Ishikawa (cell line): ENCODE results near the gene OR2M5.

Experiments used
- CEBPB ChIP-seq: IDR thresholded peaks from 2 replicates; pipeline ENCODE4 v1.6.1; 2012
- CREB1 ChIP-seq: IDR thresholded peaks from 2 replicates; pipeline ENCODE4 v1.6.1; 2012; ENCODE audit warnings: low read depth
- EGR1 ChIP-seq: IDR thresholded peaks from 2 replicates; pipeline ENCODE4 v1.6.1; 2012
- EP300 ChIP-seq: IDR thresholded peaks from 2 replicates; pipeline ENCODE4 v1.6.1; 2012; ENCODE audit warnings: borderline replicate concordance
- FOXM1 ChIP-seq: IDR thresholded peaks from 2 replicates; pipeline ENCODE4 v1.6.1; 2012; ENCODE audit warnings: low read depth, borderline replicate concordance
- NFIC ChIP-seq: IDR thresholded peaks from 2 replicates; pipeline ENCODE4 v1.6.1; 2012
- RAD21 ChIP-seq: IDR thresholded peaks from 2 replicates; pipeline ENCODE4 v1.6.1; 2012; ENCODE audit warnings: low read depth
- TAF1 ChIP-seq: IDR thresholded peaks from 2 replicates; pipeline ENCODE4 v1.6.1; 2012; ENCODE audit warnings: low read depth, mild to moderate bottlenecking
- TCF12 ChIP-seq: IDR thresholded peaks from 2 replicates; pipeline ENCODE4 v1.6.1; 2012; ENCODE audit warnings: low read depth
- TEAD4 ChIP-seq: IDR thresholded peaks from 2 replicates; pipeline ENCODE4 v1.6.1; 2012
- YY1 ChIP-seq: IDR thresholded peaks from 2 replicates; pipeline ENCODE4 v1.6.1; 2012; ENCODE audit warnings: low read depth
- ZBTB7A ChIP-seq: IDR thresholded peaks from 2 replicates; pipeline ENCODE4 v1.6.1; 2012; ENCODE audit warnings: low read depth
- TF ChIP-seq, protein P1 (sequence below): IDR thresholded peaks from 2 replicates; pipeline ENCODE4 v1.6.1; 2012
- TF ChIP-seq, protein P2 (sequence below): IDR thresholded peaks from 2 replicates; pipeline ENCODE4 v1.6.1; 2012; ENCODE audit warnings: low read depth, mild to moderate bottlenecking
- TF ChIP-seq, protein P3 (sequence below): IDR thresholded peaks from 2 replicates; pipeline ENCODE4 v1.6.1; 2012

The OR2M5 gene, protein sequence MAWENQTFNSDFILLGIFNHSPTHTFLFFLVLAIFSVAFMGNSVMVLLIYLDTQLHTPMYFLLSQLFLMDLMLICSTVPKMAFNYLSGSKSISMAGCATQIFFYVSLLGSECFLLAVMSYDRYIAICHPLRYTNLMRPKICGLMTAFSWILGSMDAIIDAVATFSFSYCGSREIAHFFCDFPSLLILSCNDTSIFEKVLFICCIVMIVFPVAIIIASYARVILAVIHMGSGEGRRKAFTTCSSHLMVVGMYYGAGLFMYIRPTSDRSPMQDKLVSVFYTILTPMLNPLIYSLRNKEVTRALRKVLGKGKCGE

DNA sequence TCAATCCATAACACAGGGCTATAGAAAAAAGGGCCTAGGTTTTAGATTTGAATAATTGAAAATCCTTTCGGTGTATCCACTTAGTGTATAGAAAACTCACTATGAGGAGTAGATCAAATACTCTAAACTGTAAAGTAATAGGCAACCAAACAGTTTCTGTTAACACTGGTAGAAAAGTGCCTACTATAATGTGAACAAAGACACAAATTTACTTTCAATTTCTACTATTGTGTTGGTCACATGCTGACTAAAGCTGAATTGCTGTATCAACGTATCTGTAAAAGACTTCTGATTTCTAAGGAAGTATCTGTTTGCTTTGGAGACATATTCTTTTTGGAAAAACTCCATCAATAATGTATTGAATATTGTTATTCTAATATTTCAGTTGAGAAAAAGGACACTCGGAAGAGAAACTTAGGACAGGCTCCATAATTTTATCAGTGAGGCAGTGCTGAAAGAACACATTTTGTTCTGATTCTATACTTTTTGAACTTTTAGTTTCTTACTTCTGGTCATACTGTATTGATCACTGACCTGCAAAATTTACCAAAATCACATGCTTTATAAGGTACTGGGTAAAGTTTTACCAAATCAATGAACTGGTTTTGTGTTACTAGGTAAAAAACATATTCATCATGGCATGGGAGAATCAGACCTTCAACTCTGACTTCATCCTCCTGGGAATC, at the start of gene OR2M5:
TSS of gene OR2M5 (plus strand) at position 636 of the 686 bp plus-strand sequence. CDS start at position 636, 0 bp downstream.
- TF ChIP-seq ZBTB7A = no peak
- no peak for TF ChIP-seq TCF12
- TF ChIP-seq, protein P1, sequence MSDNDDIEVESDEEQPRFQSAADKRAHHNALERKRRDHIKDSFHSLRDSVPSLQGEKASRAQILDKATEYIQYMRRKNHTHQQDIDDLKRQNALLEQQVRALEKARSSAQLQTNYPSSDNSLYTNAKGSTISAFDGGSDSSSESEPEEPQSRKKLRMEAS = no peak
- TF ChIP-seq YY1 = no peak
- no peak for TF ChIP-seq TEAD4
- TF ChIP-seq NFIC = no peak
- TF ChIP-seq EP300 = no peak

DNA sequence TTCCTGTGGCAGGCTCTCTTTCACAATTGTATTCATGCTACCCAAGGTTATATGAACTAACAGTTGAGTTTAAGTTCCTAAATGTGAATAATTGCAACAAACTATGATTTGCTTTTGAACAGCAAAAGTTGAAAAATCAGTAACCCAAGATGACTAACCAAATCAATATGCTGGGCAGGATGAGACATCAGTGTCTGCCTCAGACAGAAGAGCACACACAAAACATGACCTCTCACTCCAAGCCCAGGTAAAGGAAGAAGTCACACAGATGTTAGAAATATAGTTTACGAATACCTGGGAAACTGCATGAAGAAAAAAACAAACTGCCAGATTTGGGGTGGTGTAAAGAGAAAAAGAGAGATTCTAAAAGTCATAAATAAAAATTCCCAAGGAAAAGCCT, 46.4 kb upstream of the OR2M5 start:
- TF ChIP-seq CREB1 (no peak), TAF1 (no peak), TCF12 (no peak), ZBTB7A (no peak), CEBPB (no peak), TEAD4 (no peak), FOXM1 (no peak), RAD21 (no peak), NFIC (no peak)
- TF ChIP-seq, protein P1 = no peak
- TF ChIP-seq, protein P2, sequence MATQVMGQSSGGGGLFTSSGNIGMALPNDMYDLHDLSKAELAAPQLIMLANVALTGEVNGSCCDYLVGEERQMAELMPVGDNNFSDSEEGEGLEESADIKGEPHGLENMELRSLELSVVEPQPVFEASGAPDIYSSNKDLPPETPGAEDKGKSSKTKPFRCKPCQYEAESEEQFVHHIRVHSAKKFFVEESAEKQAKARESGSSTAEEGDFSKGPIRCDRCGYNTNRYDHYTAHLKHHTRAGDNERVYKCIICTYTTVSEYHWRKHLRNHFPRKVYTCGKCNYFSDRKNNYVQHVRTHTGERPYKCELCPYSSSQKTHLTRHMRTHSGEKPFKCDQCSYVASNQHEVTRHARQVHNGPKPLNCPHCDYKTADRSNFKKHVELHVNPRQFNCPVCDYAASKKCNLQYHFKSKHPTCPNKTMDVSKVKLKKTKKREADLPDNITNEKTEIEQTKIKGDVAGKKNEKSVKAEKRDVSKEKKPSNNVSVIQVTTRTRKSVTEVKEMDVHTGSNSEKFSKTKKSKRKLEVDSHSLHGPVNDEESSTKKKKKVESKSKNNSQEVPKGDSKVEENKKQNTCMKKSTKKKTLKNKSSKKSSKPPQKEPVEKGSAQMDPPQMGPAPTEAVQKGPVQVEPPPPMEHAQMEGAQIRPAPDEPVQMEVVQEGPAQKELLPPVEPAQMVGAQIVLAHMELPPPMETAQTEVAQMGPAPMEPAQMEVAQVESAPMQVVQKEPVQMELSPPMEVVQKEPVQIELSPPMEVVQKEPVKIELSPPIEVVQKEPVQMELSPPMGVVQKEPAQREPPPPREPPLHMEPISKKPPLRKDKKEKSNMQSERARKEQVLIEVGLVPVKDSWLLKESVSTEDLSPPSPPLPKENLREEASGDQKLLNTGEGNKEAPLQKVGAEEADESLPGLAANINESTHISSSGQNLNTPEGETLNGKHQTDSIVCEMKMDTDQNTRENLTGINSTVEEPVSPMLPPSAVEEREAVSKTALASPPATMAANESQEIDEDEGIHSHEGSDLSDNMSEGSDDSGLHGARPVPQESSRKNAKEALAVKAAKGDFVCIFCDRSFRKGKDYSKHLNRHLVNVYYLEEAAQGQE = no peak
- TF ChIP-seq, protein P3, sequence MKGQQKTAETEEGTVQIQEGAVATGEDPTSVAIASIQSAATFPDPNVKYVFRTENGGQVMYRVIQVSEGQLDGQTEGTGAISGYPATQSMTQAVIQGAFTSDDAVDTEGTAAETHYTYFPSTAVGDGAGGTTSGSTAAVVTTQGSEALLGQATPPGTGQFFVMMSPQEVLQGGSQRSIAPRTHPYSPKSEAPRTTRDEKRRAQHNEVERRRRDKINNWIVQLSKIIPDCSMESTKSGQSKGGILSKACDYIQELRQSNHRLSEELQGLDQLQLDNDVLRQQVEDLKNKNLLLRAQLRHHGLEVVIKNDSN = no peak

DNA sequence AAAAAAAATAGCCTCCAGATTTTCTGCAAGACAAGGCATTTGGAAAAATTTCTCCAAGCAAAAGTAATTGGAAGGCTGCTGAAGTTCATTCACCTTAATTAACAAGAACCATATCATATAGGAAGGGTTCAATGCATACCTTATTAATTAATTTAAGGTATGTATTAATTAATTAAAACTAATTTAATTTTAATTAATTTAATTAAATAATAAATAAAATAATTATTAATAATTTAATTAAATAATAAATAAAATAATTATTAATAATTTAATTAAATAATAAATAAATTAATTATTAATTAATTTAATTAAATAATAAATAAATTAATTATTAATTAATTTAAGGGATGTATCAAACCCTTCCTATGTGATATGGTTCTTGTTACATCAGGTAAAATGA, 42.1 kb upstream of the OR2M5 start:
- no peak for TF ChIP-seq FOXM1
- no peak for TF ChIP-seq EGR1
- TF ChIP-seq TCF12 = no peak
- TF ChIP-seq, protein P1 = no peak
- no peak for TF ChIP-seq CEBPB
- TF ChIP-seq YY1 = no peak
- no peak for TF ChIP-seq TAF1
- TF ChIP-seq EP300 = no peak
- TF ChIP-seq, protein P3 = no peak
- TF ChIP-seq NFIC = no peak
- no peak for TF ChIP-seq CREB1
- TF ChIP-seq TEAD4 = no peak

DNA sequence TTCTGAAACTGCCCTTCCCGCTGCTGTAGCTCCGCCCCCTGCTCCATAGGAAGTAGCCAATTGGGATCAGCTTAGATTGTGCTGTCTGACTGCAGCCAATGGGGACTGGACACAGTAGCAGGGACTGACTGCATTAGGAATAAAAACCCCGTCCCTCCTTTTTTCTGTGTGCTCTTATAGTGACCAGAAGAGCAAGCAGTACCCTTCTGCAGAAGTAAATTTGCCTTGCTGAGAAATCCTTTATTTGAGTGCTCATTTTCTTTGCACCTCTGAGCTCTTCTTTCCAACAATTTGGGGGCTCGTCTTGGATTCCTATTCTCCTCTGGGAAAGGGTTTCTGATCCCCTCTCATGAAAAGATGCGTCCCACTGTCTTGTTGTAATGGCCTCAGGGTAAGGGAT, 33.8 kb upstream of the OR2M5 start:
- TF ChIP-seq, protein P3 = no peak
- TF ChIP-seq, protein P2 = no peak
- TF ChIP-seq CEBPB (no peak), RAD21 (no peak), TCF12 (no peak), CREB1 (no peak), YY1 (no peak)

DNA sequence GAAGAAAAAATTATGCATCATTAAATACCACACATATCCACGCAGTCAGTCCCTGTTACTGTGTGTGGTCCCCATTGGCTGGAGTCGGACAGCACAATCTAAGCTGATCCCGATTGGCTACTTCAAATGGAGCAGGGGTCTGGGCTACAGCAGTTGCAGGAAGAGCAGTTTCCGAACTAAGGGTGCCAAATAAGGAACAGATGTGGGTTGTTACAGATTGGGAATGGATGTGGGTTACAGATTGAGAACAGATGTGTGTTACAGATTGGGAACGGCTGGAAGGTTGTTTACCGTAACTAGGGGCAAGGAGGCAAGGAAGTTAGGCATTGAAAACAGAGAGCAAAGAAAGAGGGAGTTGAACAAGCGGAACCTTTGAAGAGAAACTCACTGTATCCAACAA, 30.1 kb upstream of the OR2M5 start:
- no peak for TF ChIP-seq ZBTB7A
- no peak for TF ChIP-seq TEAD4
- TF ChIP-seq, protein P3 = no peak
- no peak for TF ChIP-seq TCF12
- no peak for TF ChIP-seq FOXM1
